ENCODE measurements around the gene BDKRB2. TPM values are rescaled to one million over a fixed set of nuclear protein-coding genes. Genes with fewer than 3 reads are reported as not detected.

BDKRB2 gene
- total RNA-seq, 1 experiment from 2014 or later, result 0.05 TPM

DNA sequence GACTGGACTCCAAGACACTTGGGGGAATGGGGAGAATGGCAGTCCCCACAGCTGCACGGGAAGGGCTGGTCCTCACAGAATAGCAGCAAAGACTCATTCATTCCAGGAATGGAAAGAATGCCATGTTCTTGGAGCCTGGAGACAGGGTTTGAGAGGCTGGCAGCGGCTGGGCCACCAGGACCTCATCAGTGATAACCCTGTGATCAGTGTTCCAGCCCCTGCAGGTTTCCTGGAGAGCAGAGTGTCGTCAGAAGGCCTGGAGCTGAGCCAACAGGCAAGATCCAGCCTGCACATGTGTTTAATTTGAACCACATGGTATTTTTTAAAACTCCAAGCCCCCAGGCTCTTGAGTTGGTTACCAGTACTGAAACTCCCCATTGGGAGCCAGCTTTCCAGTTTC lies 62.7 kb downstream of the BDKRB2 start:
- ChIA-PET POLR2A (no interaction called here), CTCF (no interaction called here)

DNA sequence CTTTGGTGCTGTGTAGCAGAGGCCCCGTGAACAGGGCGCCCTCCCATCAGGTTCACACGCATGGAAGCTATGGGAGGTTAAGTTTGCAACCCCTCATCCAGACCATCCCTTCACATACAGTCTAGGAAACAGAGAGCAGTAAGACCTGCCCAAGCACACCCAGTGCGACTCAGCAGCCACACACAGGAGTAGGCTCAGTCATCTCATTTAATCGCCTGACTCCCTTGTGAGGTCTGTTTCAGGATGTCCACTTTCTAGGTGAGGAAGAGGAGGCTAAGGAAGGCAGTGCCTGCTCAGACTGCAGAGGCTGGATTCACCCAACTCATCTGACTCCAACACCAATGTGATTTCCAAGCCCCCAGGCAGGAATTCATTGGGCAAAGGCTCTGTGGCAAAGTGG lies 63.3 kb downstream of the BDKRB2 start:
- Histone ChIP-seq H3K36me3 (ENCODE audit: control insufficient read depth, insufficient read depth, low read length) (no peaks in the 10 kb centered on the region), H3K27ac (ENCODE audit: low read length) (no peak overlapping the region), H3K4me3 (ENCODE audit: low read depth in 2 of 2, low read length in 2 of 2) (no peak overlapping the region), H3K4me1 (ENCODE audit: control insufficient read depth, insufficient read depth, low read length) (no peaks in the 10 kb centered on the region), H3K27me3 (ENCODE audit: control insufficient read depth, insufficient read depth, low read length) (no peaks in the 10 kb centered on the region), H3K9me3 (ENCODE audit: control insufficient read depth, insufficient read depth, low read depth, low read length) (no peaks in the 10 kb centered on the region)
- POLR2A ChIA-PET, result no interaction called here
- ATAC-seq (no peak), DNase-seq (ENCODE audit: low read depth, low spot score) (no peak)
- TF ChIP-seq, protein P1, sequence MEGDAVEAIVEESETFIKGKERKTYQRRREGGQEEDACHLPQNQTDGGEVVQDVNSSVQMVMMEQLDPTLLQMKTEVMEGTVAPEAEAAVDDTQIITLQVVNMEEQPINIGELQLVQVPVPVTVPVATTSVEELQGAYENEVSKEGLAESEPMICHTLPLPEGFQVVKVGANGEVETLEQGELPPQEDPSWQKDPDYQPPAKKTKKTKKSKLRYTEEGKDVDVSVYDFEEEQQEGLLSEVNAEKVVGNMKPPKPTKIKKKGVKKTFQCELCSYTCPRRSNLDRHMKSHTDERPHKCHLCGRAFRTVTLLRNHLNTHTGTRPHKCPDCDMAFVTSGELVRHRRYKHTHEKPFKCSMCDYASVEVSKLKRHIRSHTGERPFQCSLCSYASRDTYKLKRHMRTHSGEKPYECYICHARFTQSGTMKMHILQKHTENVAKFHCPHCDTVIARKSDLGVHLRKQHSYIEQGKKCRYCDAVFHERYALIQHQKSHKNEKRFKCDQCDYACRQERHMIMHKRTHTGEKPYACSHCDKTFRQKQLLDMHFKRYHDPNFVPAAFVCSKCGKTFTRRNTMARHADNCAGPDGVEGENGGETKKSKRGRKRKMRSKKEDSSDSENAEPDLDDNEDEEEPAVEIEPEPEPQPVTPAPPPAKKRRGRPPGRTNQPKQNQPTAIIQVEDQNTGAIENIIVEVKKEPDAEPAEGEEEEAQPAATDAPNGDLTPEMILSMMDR (IDR thresholded peaks at IDR 0.05), result no peak
- no peak for TF ChIP-seq POLR2AphosphoS5 (IDR thresholded peaks at IDR 0.05; ENCODE audit: low read depth, low read length)
- TF ChIP-seq SIN3A (IDR thresholded peaks at IDR 0.05; ENCODE audit: borderline replicate concordance, insufficient read depth, low read depth, low read length), result no peak
- TF ChIP-seq, protein P2, sequence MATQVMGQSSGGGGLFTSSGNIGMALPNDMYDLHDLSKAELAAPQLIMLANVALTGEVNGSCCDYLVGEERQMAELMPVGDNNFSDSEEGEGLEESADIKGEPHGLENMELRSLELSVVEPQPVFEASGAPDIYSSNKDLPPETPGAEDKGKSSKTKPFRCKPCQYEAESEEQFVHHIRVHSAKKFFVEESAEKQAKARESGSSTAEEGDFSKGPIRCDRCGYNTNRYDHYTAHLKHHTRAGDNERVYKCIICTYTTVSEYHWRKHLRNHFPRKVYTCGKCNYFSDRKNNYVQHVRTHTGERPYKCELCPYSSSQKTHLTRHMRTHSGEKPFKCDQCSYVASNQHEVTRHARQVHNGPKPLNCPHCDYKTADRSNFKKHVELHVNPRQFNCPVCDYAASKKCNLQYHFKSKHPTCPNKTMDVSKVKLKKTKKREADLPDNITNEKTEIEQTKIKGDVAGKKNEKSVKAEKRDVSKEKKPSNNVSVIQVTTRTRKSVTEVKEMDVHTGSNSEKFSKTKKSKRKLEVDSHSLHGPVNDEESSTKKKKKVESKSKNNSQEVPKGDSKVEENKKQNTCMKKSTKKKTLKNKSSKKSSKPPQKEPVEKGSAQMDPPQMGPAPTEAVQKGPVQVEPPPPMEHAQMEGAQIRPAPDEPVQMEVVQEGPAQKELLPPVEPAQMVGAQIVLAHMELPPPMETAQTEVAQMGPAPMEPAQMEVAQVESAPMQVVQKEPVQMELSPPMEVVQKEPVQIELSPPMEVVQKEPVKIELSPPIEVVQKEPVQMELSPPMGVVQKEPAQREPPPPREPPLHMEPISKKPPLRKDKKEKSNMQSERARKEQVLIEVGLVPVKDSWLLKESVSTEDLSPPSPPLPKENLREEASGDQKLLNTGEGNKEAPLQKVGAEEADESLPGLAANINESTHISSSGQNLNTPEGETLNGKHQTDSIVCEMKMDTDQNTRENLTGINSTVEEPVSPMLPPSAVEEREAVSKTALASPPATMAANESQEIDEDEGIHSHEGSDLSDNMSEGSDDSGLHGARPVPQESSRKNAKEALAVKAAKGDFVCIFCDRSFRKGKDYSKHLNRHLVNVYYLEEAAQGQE (IDR thresholded peaks at IDR 0.05; ENCODE audit: insufficient read depth in 1 of 2, low read depth in 2 of 2, low read length in 1 of 2), result no peak
- TF ChIP-seq TCF7L2 (IDR thresholded peaks at IDR 0.05; ENCODE audit: low read depth, low read length), result no peak
- in situ Hi-C loops (cut with HindIII; ENCODE audit: low pct_unique_long_range_greater_than_20kb, low sequenced_read_pairs), result no loop called here
- CTCF ChIA-PET, result no interaction called here
- intact Hi-C loops (cut with micrococcal nuclease; ENCODE audit: unreplicated experiment), result no loop called here
- BruUV-seq (replicated peaks), result no TSS peak

More for the DNA sequence above, 62.7 kb downstream of the BDKRB2 start:
- Histone ChIP-seq H3K27ac (ENCODE audit: low read length) (no peak overlapping the region), H3K36me3 (ENCODE audit: control insufficient read depth, insufficient read depth, low read length) (no peaks in the 10 kb centered on the region), H3K4me3 (ENCODE audit: low read depth in 2 of 2, low read length in 2 of 2) (no peak overlapping the region), H3K27me3 (ENCODE audit: control insufficient read depth, insufficient read depth, low read length) (no peaks in the 10 kb centered on the region), H3K4me1 (ENCODE audit: control insufficient read depth, insufficient read depth, low read length) (no peaks in the 10 kb centered on the region), H3K9me3 (ENCODE audit: control insufficient read depth, insufficient read depth, low read depth, low read length) (no peaks in the 10 kb centered on the region)
- intact Hi-C loops (cut with micrococcal nuclease; ENCODE audit: unreplicated experiment), result no loop called here
- DNase-seq (ENCODE audit: low read depth, low spot score), result no peak
- no TSS peak for BruUV-seq (replicated peaks)
- ATAC-seq, result no peak
- in situ Hi-C loops (cut with HindIII; ENCODE audit: low pct_unique_long_range_greater_than_20kb, low sequenced_read_pairs), result no loop called here
- TF ChIP-seq SIN3A (IDR thresholded peaks at IDR 0.05; ENCODE audit: borderline replicate concordance, insufficient read depth, low read depth, low read length), result no peak

- no peak for ATAC-seq
- intact Hi-C loops (cut with micrococcal nuclease; ENCODE audit: unreplicated experiment) (no loop called here), in situ Hi-C loops (cut with HindIII; ENCODE audit: low pct_unique_long_range_greater_than_20kb, low sequenced_read_pairs) (no loop called here)
- ChIA-PET POLR2A (no interaction called here), CTCF (no interaction called here)
- TF ChIP-seq TCF7L2 (IDR thresholded peaks at IDR 0.05; ENCODE audit: low read depth, low read length) (no peak), SIN3A (IDR thresholded peaks at IDR 0.05; ENCODE audit: borderline replicate concordance, insufficient read depth, low read depth, low read length) (no peak), POLR2AphosphoS5 (IDR thresholded peaks at IDR 0.05; ENCODE audit: low read depth, low read length) (no peak)
- TF ChIP-seq, protein P1 (IDR thresholded peaks at IDR 0.05), result no peak
- TF ChIP-seq, protein P2 (IDR thresholded peaks at IDR 0.05; ENCODE audit: insufficient read depth in 1 of 2, low read depth in 2 of 2, low read length in 1 of 2), result no peak
- no peaks in the 10 kb centered on the region for H3K27me3 ChIP-seq (ENCODE audit: control insufficient read depth, insufficient read depth, low read length)
- no peak overlapping the region for H3K27ac ChIP-seq (ENCODE audit: low read length)
- H3K4me3 ChIP-seq (ENCODE audit: low read depth in 2 of 2, low read length in 2 of 2), result no peak overlapping the region
- no peaks in the 10 kb centered on the region for H3K9me3 ChIP-seq (ENCODE audit: control insufficient read depth, insufficient read depth, low read depth, low read length)
- H3K4me1 ChIP-seq (ENCODE audit: control insufficient read depth, insufficient read depth, low read length), result no peaks in the 10 kb centered on the region
- no peaks in the 10 kb centered on the region for H3K36me3 ChIP-seq (ENCODE audit: control insufficient read depth, insufficient read depth, low read length)
- no TSS peak for BruUV-seq (replicated peaks)
- DNase-seq (ENCODE audit: low read depth, low spot score), result no peak
These were observed 64.1 kb downstream of the BDKRB2 start for GRCh38 chr14:96268431-96269358.
